OCI-LY3 (cell line): ENCODE results near the gene TGFBR1.

Experiments
- CTCF ChIP-seq: fragments of 200-600, 300-600 bp; sonication (generic); IDR thresholded peaks from 2 replicates; pipeline ENCODE4 v1.5.1; 2014; ENCODE audit warnings: antibody characterized with exemption, low read length, low read depth
- EZH2phosphoT487 ChIP-seq: fragments of 200-600 bp; shearing (Covaris generic); IDR thresholded peaks from 2 replicates; pipeline ENCODE4 v1.6.1; 2018; ENCODE audit warnings: antibody characterized with exemption, mixed run types, low read depth

- TF ChIP-seq CTCF (peak; percentile 46), EZH2phosphoT487 (no peak)
These were observed 88.0 kb downstream of the TGFBR1 start for GRCh38 chr9:99192786-99193465.
